ENCODE results near the gene IGFL2. TPM values are rescaled to one million over a fixed set of nuclear protein-coding genes. Genes with fewer than 3 reads are reported as not detected.

Gene IGFL2
- total RNA-seq, result not detected in 2 replicates

GRCh38 chr19:46147791-46148288 lies at the start of gene IGFL2:
Gene IGFL2 (plus strand): TSS chr19:46148238. CDS start chr19:46148279, 41 bp downstream.

GRCh38 chr19:46124638-46125115 lies 23.4 kb upstream of the IGFL2 start, which contains the start of gene IGFL3:
Gene IGFL3 (minus strand): TSS chr19:46124688. CDS start chr19:46124649, 39 bp downstream.

Other genes starting within 250 kb of the IGFL2 start
- 1.4 and 3.1 TPM in 2 replicates for gene MYPOP, start 245.6 kb upstream of the IGFL2 start, total RNA-seq
- gene NANOS2, start 233.5 kb upstream of the IGFL2 start, total RNA-seq, result not detected in 2 replicates
- 9.7 and 10.4 TPM in 2 replicates for gene NOVA2, start 174.4 kb upstream of the IGFL2 start, total RNA-seq
- 10.4 and 12.1 TPM in 2 replicates for gene CCDC61, start 152.8 kb upstream of the IGFL2 start, total RNA-seq
- not detected in 2 replicates for gene PGLYRP1, start 125.2 kb upstream of the IGFL2 start, total RNA-seq
- gene IGFL4, start 107.2 kb upstream of the IGFL2 start, total RNA-seq, result not detected in 2 replicates
- not detected in 2 replicates for gene IGFL3, start 23.6 kb upstream of the IGFL2 start, total RNA-seq
- not detected in 2 replicates for gene IGFL1, start 81.5 kb downstream of the IGFL2 start, total RNA-seq
- 10.1 and 10.7 TPM in 2 replicates for gene HIF3A, start 148.8 kb downstream of the IGFL2 start, total RNA-seq
- gene PPP5C, start 198.8 kb downstream of the IGFL2 start, total RNA-seq, result 103 and 104 TPM in 2 replicates